GM18907 (cell line): Measurements from ENCODE around the gene EYS.

Experiments
- ATAC-seq: cut with Tn5 transposase; IDR thresholded peaks from one replicate; pipeline ENCODE4 v1.9.1; 2021; ENCODE audit warnings: mild to moderate bottlenecking, moderate library complexity; ENCODE audit not compliant: unreplicated experiment

The EYS gene

GRCh38 chr6:64213697-64214096 is 1493.3 kb downstream of the EYS start:
- ATAC-seq = no peak

GRCh38 chr6:64197246-64197645 is 1509.8 kb downstream of the EYS start:
- ATAC-seq = no peak

- ATAC-seq = no peak
Measured at GRCh38 chr6:64186592-64186991, 1520.4 kb downstream of the EYS start.

GRCh38 chr6:64185621-64186020 is 1521.4 kb downstream of the EYS start:
- no peak for ATAC-seq

GRCh38 chr6:64175296-64175695 is 1531.7 kb downstream of the EYS start:
- ATAC-seq = no peak

- ATAC-seq = no peak
Measured at GRCh38 chr6:64170316-64170715, 1536.7 kb downstream of the EYS start.

- ATAC-seq = no peak
Measured at GRCh38 chr6:64160486-64160885, 1546.5 kb downstream of the EYS start.

GRCh38 chr6:64155063-64155462 is 1552.0 kb downstream of the EYS start:
- ATAC-seq = no peak

- ATAC-seq = no peak
Measured at GRCh38 chr6:64146876-64147275, 1560.2 kb downstream of the EYS start.

GRCh38 chr6:64146094-64146493 is 1560.9 kb downstream of the EYS start:
- no peak for ATAC-seq

- ATAC-seq = no peak
Measured at GRCh38 chr6:64145658-64146057, 1561.4 kb downstream of the EYS start.

- no peak for ATAC-seq
Measured at GRCh38 chr6:64143101-64143500, 1563.9 kb downstream of the EYS start.

- ATAC-seq = no peak
Measured at GRCh38 chr6:64141680-64142079, 1565.3 kb downstream of the EYS start.

GRCh38 chr6:64128301-64129024 is 1578.6 kb downstream of the EYS start:
- ATAC-seq = no peak

- ATAC-seq = no peak
Measured at GRCh38 chr6:64123761-64124633, 1583.0 kb downstream of the EYS start.

GRCh38 chr6:64122712-64123375 is 1584.2 kb downstream of the EYS start:
- ATAC-seq = no peak

GRCh38 chr6:64121011-64121565 is 1585.9 kb downstream of the EYS start:
- no peak for ATAC-seq

GRCh38 chr6:64113704-64114103 is 1593.3 kb downstream of the EYS start:
- ATAC-seq = no peak

GRCh38 chr6:64104051-64104450 is 1603.0 kb downstream of the EYS start:
- ATAC-seq = no peak

GRCh38 chr6:64103480-64103879 is 1603.5 kb downstream of the EYS start:
- ATAC-seq = no peak

GRCh38 chr6:64100702-64101303 is 1606.2 kb downstream of the EYS start:
- no peak for ATAC-seq
